ENCODE data around the gene PPP1R12C.
"Not testable (repeated sequence)": the region's sequence is repeated elsewhere in the genome, so short reads cannot be mapped to it uniquely, and the experiment has no call there.

Gene PPP1R12C

GRCh38 chr19:55112246-55112776 lies 5.1 kb downstream of the PPP1R12C start:
- DNase-seq (ENCODE audit: low spot score), result peak; percentile 58

- DNase-seq (ENCODE audit: low spot score), result peak; percentile 54
These were observed 6.1 kb downstream of the PPP1R12C start for GRCh38 chr19:55111238-55111831.

GRCh38 chr19:55109527-55110291 lies 7.7 kb downstream of the PPP1R12C start:
- no peak for DNase-seq (ENCODE audit: low spot score)

- not testable (repeated sequence) for DNase-seq (ENCODE audit: low spot score)
These were observed 10.2 kb downstream of the PPP1R12C start for GRCh38 chr19:55107252-55107651.

GRCh38 chr19:55106591-55106990 lies 10.8 kb downstream of the PPP1R12C start:
- no peak for DNase-seq (ENCODE audit: low spot score)

GRCh38 chr19:55105237-55105636 lies 12.2 kb downstream of the PPP1R12C start:
- no peak for DNase-seq (ENCODE audit: low spot score)

GRCh38 chr19:55103190-55103589 lies 14.2 kb downstream of the PPP1R12C start:
- DNase-seq (ENCODE audit: low spot score), result no peak

GRCh38 chr19:55101261-55101660 lies 16.2 kb downstream of the PPP1R12C start:
- DNase-seq (ENCODE audit: low spot score), result no peak

- DNase-seq (ENCODE audit: low spot score), result no peak
These were observed 17.6 kb downstream of the PPP1R12C start for GRCh38 chr19:55099557-55100506.

- DNase-seq (ENCODE audit: low spot score), result no peak
These were observed 18.5 kb downstream of the PPP1R12C start for GRCh38 chr19:55098716-55099556.

- DNase-seq (ENCODE audit: low spot score), result no peak
These were observed 19.3 kb downstream of the PPP1R12C start for GRCh38 chr19:55097864-55098715.

- no peak for DNase-seq (ENCODE audit: low spot score)
These were observed 21.3 kb downstream of the PPP1R12C start for GRCh38 chr19:55096061-55096701.

- DNase-seq (ENCODE audit: low spot score), result no peak
These were observed 22.0 kb downstream of the PPP1R12C start for GRCh38 chr19:55095260-55096060.

- DNase-seq (ENCODE audit: low spot score), result no peak
These were observed 22.8 kb downstream of the PPP1R12C start for GRCh38 chr19:55094456-55095259.

GRCh38 chr19:55092423-55093318 lies 24.8 kb downstream of the PPP1R12C start:
- DNase-seq (ENCODE audit: low spot score), result no peak

GRCh38 chr19:55091955-55092354 lies 25.5 kb downstream of the PPP1R12C start:
- DNase-seq (ENCODE audit: low spot score), result no peak

All from left forelimb (tissue), 1 donor.